Measurements from ENCODE around the gene ARL10. TPM values are rescaled to one million over a fixed set of nuclear protein-coding genes. Genes with fewer than 3 reads are reported as not detected.

ARL10 gene
- total RNA-seq, 1 donor from 2014 or later: 14.3 TPM

DNA sequence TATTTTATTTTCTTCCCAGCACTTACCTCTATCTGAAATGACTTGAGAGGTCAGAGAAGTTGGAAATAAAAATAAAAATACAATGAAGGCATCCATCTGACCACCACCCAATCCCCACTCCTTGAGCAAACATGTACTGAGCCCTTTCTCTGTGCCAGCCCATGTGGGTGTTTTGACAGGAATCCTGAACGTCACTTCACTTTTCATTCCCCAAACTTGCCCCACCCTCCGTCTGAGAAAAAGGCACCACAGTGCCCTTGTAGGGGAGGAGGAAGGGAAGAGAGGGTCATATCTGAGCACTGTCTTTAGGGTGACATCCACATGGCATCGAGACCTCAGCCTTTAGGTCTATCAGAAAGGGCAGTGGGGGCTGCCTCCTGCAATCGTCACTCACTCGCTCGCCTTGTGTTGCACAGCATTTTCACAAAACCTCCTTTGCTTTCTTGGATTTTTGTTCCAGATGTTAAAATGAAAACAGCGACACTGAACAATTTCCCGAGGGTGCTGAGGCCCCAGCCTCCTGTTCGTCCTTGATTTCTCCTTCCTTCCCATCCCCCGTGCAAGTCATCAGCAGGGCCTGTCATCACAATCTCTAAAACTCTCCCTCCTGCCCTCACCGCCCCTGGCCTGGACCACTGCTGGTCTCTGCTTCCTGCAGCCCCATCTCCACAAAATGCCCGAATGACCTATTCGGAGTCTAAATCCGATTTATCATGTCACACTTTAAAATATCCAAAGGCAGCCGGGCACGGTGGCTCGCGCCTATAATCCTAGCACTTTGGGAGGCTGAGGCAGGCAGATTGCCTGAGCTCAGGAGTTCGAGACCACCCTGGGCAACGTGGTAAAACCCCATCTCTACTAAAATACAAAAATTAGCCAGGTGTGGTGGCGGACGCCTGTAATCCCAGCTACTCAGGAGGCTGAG, 36.3 kb downstream of the ARL10 start:
- H3K9me3 ChIP-seq (ENCODE audit: insufficient read depth, low read depth, low read length): no peaks in the 10 kb centered on the region
- DNase-seq (ENCODE audit: low read depth) (no peak), FAIRE-seq (no peak)
- H3K4me3 ChIP-seq (ENCODE audit: insufficient read depth, low read depth, low read length): no peak overlapping the region
- H3K27ac ChIP-seq (ENCODE audit: low read depth, low read length): no peak overlapping the region
- H4K20me1 ChIP-seq (ENCODE audit: insufficient read depth, low read length): no peaks in the 10 kb centered on the region
- TF ChIP-seq, protein P1, sequence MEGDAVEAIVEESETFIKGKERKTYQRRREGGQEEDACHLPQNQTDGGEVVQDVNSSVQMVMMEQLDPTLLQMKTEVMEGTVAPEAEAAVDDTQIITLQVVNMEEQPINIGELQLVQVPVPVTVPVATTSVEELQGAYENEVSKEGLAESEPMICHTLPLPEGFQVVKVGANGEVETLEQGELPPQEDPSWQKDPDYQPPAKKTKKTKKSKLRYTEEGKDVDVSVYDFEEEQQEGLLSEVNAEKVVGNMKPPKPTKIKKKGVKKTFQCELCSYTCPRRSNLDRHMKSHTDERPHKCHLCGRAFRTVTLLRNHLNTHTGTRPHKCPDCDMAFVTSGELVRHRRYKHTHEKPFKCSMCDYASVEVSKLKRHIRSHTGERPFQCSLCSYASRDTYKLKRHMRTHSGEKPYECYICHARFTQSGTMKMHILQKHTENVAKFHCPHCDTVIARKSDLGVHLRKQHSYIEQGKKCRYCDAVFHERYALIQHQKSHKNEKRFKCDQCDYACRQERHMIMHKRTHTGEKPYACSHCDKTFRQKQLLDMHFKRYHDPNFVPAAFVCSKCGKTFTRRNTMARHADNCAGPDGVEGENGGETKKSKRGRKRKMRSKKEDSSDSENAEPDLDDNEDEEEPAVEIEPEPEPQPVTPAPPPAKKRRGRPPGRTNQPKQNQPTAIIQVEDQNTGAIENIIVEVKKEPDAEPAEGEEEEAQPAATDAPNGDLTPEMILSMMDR (IDR thresholded peaks at IDR 0.05; ENCODE audit: insufficient read depth, low read depth, low read length): no peak
- no peaks in the 10 kb centered on the region for H3K79me2 ChIP-seq (ENCODE audit: insufficient read depth, low read length)
- H3K36me3 Mint-ChIP-seq (ENCODE audit: low read depth, unreplicated experiment): peaks cover 12% of the 10 kb centered on the region
- H3K27me3 Mint-ChIP-seq (ENCODE audit: low read depth, unreplicated experiment): no peaks in the 10 kb centered on the region
- no peaks in the 10 kb centered on the region for H3K36me3 ChIP-seq (ENCODE audit: insufficient read depth, low read length)
- no peaks in the 10 kb centered on the region for H3K9me3 Mint-ChIP-seq (ENCODE audit: unreplicated experiment)
- no peaks in the 10 kb centered on the region for H3K27me3 ChIP-seq (ENCODE audit: insufficient read depth, low read length)
- no peak overlapping the region for H2AFZ ChIP-seq (ENCODE audit: low read depth, low read length)
- no peak overlapping the region for H3K4me2 ChIP-seq (ENCODE audit: low read length)
- H3K4me3 Mint-ChIP-seq (ENCODE audit: unreplicated experiment): no peak overlapping the region
- H3K4me1 ChIP-seq (ENCODE audit: insufficient read depth, low read length): no peaks in the 10 kb centered on the region
- H3K4me1 Mint-ChIP-seq (ENCODE audit: low read depth, unreplicated experiment): peaks cover 4% of the 10 kb centered on the region
- no peak overlapping the region for H3K27ac Mint-ChIP-seq (ENCODE audit: unreplicated experiment)
- H3K9ac ChIP-seq (ENCODE audit: low read length): no peak overlapping the region

DNA sequence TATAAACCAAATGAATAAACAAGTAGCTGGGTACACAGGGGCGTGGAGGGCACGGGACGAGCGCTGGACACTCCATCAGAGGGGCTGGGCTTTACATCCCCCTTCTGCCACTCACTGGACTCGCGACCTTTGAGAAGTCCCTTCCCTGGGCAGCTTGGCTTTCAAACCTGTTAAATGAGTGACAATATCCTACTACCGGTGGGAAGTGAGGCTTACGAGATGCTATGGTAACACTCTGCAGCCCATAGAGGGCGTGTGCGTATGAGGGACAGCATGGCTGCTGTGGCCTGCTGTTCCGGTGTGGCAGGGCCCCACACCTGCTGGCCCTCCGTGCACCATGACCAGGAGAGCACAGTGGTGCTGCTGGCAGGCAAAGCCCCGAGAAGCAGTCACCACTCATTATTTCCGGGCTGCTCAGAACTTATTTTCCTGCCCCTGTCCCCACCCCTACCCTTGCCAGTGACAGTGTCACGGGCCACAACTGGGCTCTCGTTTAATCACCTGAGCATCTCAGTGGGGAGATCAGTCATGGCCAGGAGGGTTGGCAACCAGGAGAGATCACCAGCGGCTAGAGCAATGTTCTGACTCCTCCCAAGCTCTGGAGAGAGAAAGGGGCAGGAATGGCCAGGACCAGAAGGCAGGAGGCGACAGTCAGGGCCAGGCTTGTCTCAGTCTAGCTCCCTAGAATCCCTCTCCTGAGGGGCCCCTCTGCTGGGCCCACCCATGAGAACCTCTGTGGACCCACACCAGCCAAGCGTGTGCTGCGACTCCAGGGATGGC, 40.6 kb downstream of the ARL10 start:
- H3K27ac Mint-ChIP-seq (ENCODE audit: unreplicated experiment): no peak overlapping the region
- DNase-seq (ENCODE audit: low read depth) (no peak), FAIRE-seq (no peak)
- peaks cover 11% of the 10 kb centered on the region for H4K20me1 ChIP-seq (ENCODE audit: insufficient read depth, low read length)
- peaks cover 2% of the 10 kb centered on the region for H3K36me3 ChIP-seq (ENCODE audit: insufficient read depth, low read length)
- H3K36me3 Mint-ChIP-seq (ENCODE audit: low read depth, unreplicated experiment): peaks cover 20% of the 10 kb centered on the region
- H3K27ac ChIP-seq (ENCODE audit: low read depth, low read length): no peak overlapping the region
- TF ChIP-seq EZH2 (IDR thresholded peaks at IDR 0.05; ENCODE audit: insufficient read depth, low read length): no peak
- no peak overlapping the region for H3K4me3 Mint-ChIP-seq (ENCODE audit: unreplicated experiment)
- no peak overlapping the region for H3K4me2 ChIP-seq (ENCODE audit: low read length)
- H3K9me3 Mint-ChIP-seq (ENCODE audit: unreplicated experiment): no peaks in the 10 kb centered on the region
- no peaks in the 10 kb centered on the region for H3K9me3 ChIP-seq (ENCODE audit: insufficient read depth, low read depth, low read length)
- H3K4me1 Mint-ChIP-seq (ENCODE audit: low read depth, unreplicated experiment): peaks cover 3% of the 10 kb centered on the region
- no peaks in the 10 kb centered on the region for H3K27me3 Mint-ChIP-seq (ENCODE audit: low read depth, unreplicated experiment)
- H3K27me3 ChIP-seq (ENCODE audit: insufficient read depth, low read length): no peaks in the 10 kb centered on the region
- H3K79me2 ChIP-seq (ENCODE audit: insufficient read depth, low read length): no peaks in the 10 kb centered on the region
- H2AFZ ChIP-seq (ENCODE audit: low read depth, low read length): no peak overlapping the region
- no peaks in the 10 kb centered on the region for H3K4me1 ChIP-seq (ENCODE audit: insufficient read depth, low read length)
- no peak overlapping the region for H3K9ac ChIP-seq (ENCODE audit: low read length)
- H3K4me3 ChIP-seq (ENCODE audit: insufficient read depth, low read depth, low read length): no peak overlapping the region

DNA sequence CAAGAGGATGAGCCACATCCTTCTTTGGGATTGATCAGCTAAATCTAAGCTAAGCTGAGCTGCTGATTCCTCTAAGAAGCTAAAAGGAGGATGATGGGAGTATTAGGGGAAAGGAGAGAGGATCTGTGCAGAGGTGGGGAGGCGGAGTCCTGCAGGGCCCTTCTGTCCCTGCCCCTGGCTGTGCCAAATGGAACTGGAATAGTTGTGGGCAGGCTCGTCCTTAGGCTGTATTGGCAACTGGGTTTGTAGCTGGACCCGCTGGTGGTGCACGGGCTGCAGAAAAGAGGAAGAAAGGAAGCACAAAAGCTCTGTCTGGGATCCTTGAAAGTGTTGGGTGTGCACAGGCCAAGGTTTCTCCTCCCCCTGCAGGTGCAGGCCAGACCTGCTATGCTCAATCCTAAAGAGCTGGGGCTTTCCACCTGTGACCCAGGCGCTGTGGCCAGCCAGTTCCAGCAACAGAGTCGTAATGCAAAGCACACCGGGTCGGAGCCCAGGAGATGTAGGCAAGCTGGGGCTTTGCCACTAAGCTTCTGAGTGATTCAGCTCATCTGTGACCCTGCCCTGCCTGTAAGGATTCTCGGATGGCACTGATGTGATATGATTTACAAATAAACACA, 41.3 kb downstream of the ARL10 start:
- Mint-ChIP-seq H3K4me3 (ENCODE audit: unreplicated experiment) (no peak overlapping the region), H3K4me1 (ENCODE audit: low read depth, unreplicated experiment) (peaks cover 7% of the 10 kb centered on the region), H3K27ac (ENCODE audit: unreplicated experiment) (no peak overlapping the region), H3K36me3 (ENCODE audit: low read depth, unreplicated experiment) (peaks cover 20% of the 10 kb centered on the region), H3K27me3 (ENCODE audit: low read depth, unreplicated experiment) (no peaks in the 10 kb centered on the region), H3K9me3 (ENCODE audit: unreplicated experiment) (no peaks in the 10 kb centered on the region)
- H3K27ac ChIP-seq (ENCODE audit: low read depth, low read length): no peak overlapping the region
- DNase-seq (ENCODE audit: low read depth) (no peak), FAIRE-seq (no peak)
- TF ChIP-seq EZH2 (IDR thresholded peaks at IDR 0.05; ENCODE audit: insufficient read depth, low read length): no peak
- TF ChIP-seq, protein P1 (IDR thresholded peaks at IDR 0.05; ENCODE audit: insufficient read depth, low read depth, low read length): no peak
- no peak overlapping the region for H2AFZ ChIP-seq (ENCODE audit: low read depth, low read length)
- H3K4me3 ChIP-seq (ENCODE audit: insufficient read depth, low read depth, low read length): no peak overlapping the region
- no peaks in the 10 kb centered on the region for H3K79me2 ChIP-seq (ENCODE audit: insufficient read depth, low read length)
- H3K36me3 ChIP-seq (ENCODE audit: insufficient read depth, low read length): peaks cover 2% of the 10 kb centered on the region
- no peaks in the 10 kb centered on the region for H3K4me1 ChIP-seq (ENCODE audit: insufficient read depth, low read length)
- H4K20me1 ChIP-seq (ENCODE audit: insufficient read depth, low read length): peaks cover 18% of the 10 kb centered on the region
- no peak overlapping the region for H3K4me2 ChIP-seq (ENCODE audit: low read length)
- H3K27me3 ChIP-seq (ENCODE audit: insufficient read depth, low read length): no peaks in the 10 kb centered on the region
- H3K9ac ChIP-seq (ENCODE audit: low read length): no peak overlapping the region
- H3K9me3 ChIP-seq (ENCODE audit: insufficient read depth, low read depth, low read length): no peaks in the 10 kb centered on the region

Measured in astrocyte (in vitro differentiated cells and primary cell).